Stimulated activated memory B cell treated with anti-CD40 and anti-IgM and Interleukin-4, amounts not matched to agents 10 μg/mL and 1 μg/mL and 100 μg/mL, for 72 hours (primary cell): ENCODE measurements around the gene PARP2.

Experiments
- ATAC-seq: fragments of 150-1000 bp; cut with Tn5 transposase; 2 replicates; pipeline ENCODE4 v1.10.0; 2021
- H3K27ac Mint-ChIP-seq: one replicate; pipeline ENCODE4 v1.8.0; 2022; ENCODE audit warnings: mild to moderate bottlenecking, mixed read lengths
- H3K27me3 Mint-ChIP-seq: one replicate; pipeline ENCODE4 v1.8.0; 2022; ENCODE audit warnings: mixed read lengths
- H3K36me3 Mint-ChIP-seq: one replicate; pipeline ENCODE4 v1.8.0; 2022; ENCODE audit warnings: mixed read lengths
- H3K4me1 Mint-ChIP-seq: one replicate; pipeline ENCODE4 v1.8.0; 2022; ENCODE audit warnings: mixed read lengths
- H3K4me3 Mint-ChIP-seq: one replicate; pipeline ENCODE4 v1.8.0; 2022; ENCODE audit warnings: mild to moderate bottlenecking, moderate library complexity, mixed read lengths
- H3K9me3 Mint-ChIP-seq: one replicate; pipeline ENCODE4 v1.8.0; 2022; ENCODE audit warnings: mixed read lengths

The PARP2 gene

GRCh38 chr14:20379743-20380142, 36.3 kb downstream of the PARP2 start:
- no peak for ATAC-seq
- Mint-ChIP-seq H3K4me3 (no peak overlapping the region), H3K27me3 (no peaks in the 10 kb centered on the region), H3K4me1 (peaks cover 5% of the 10 kb centered on the region), H3K9me3 (no peaks in the 10 kb centered on the region), H3K36me3 (peaks cover 92% of the 10 kb centered on the region), H3K27ac (peak overlapping the region; percentile 1)

- no peaks in the 10 kb centered on the region for H3K27me3 Mint-ChIP-seq
- no peak overlapping the region for H3K4me3 Mint-ChIP-seq
- H3K4me1 Mint-ChIP-seq, result peaks cover 5% of the 10 kb centered on the region
- H3K36me3 Mint-ChIP-seq, result peaks cover 89% of the 10 kb centered on the region
- ATAC-seq, result no peak
- H3K9me3 Mint-ChIP-seq, result no peaks in the 10 kb centered on the region
- no peak overlapping the region for H3K27ac Mint-ChIP-seq
Observed at GRCh38 chr14:20380681-20381080, 37.2 kb downstream of the PARP2 start.

GRCh38 chr14:20381341-20381740, 37.9 kb downstream of the PARP2 start:
- Mint-ChIP-seq H3K4me1 (peaks cover 5% of the 10 kb centered on the region), H3K4me3 (no peak overlapping the region), H3K9me3 (no peaks in the 10 kb centered on the region), H3K36me3 (peaks cover 88% of the 10 kb centered on the region), H3K27me3 (no peaks in the 10 kb centered on the region), H3K27ac (no peak overlapping the region)
- no peak for ATAC-seq

- no peak overlapping the region for H3K4me3 Mint-ChIP-seq
- peaks cover 90% of the 10 kb centered on the region for H3K36me3 Mint-ChIP-seq
- peaks cover 8% of the 10 kb centered on the region for H3K4me1 Mint-ChIP-seq
- H3K9me3 Mint-ChIP-seq, result no peaks in the 10 kb centered on the region
- no peak for ATAC-seq
- H3K27me3 Mint-ChIP-seq, result no peaks in the 10 kb centered on the region
- H3K27ac Mint-ChIP-seq, result peak overlapping the region; percentile 7
Observed at GRCh38 chr14:20382526-20382925, 39.1 kb downstream of the PARP2 start.

- no peaks in the 10 kb centered on the region for H3K9me3 Mint-ChIP-seq
- no peak for ATAC-seq
- peak overlapping the region; percentile 7 for H3K27ac Mint-ChIP-seq
- no peak overlapping the region for H3K4me3 Mint-ChIP-seq
- H3K36me3 Mint-ChIP-seq, result peaks cover 90% of the 10 kb centered on the region
- H3K4me1 Mint-ChIP-seq, result peaks cover 13% of the 10 kb centered on the region
- H3K27me3 Mint-ChIP-seq, result no peaks in the 10 kb centered on the region
Observed at GRCh38 chr14:20383032-20383431, 39.6 kb downstream of the PARP2 start.

- H3K4me1 Mint-ChIP-seq, result peaks cover 18% of the 10 kb centered on the region
- peak overlapping the region; percentile 7 for H3K27ac Mint-ChIP-seq
- H3K36me3 Mint-ChIP-seq, result peaks cover 90% of the 10 kb centered on the region
- no peaks in the 10 kb centered on the region for H3K9me3 Mint-ChIP-seq
- no peak overlapping the region for H3K4me3 Mint-ChIP-seq
- no peak for ATAC-seq
- H3K27me3 Mint-ChIP-seq, result no peaks in the 10 kb centered on the region
Observed at GRCh38 chr14:20383636-20384035, 40.2 kb downstream of the PARP2 start.

GRCh38 chr14:20384321-20384720, 40.9 kb downstream of the PARP2 start:
- Mint-ChIP-seq H3K36me3 (peaks cover 90% of the 10 kb centered on the region), H3K9me3 (no peaks in the 10 kb centered on the region), H3K27me3 (no peaks in the 10 kb centered on the region), H3K4me3 (no peak overlapping the region), H3K4me1 (peaks cover 18% of the 10 kb centered on the region), H3K27ac (peak overlapping the region; percentile 54)
- ATAC-seq, result no peak

- no peaks in the 10 kb centered on the region for H3K9me3 Mint-ChIP-seq
- H3K27me3 Mint-ChIP-seq, result no peaks in the 10 kb centered on the region
- no peak for ATAC-seq
- peaks cover 90% of the 10 kb centered on the region for H3K36me3 Mint-ChIP-seq
- no peak overlapping the region for H3K4me3 Mint-ChIP-seq
- peak overlapping the region; percentile 54 for H3K27ac Mint-ChIP-seq
- peaks cover 18% of the 10 kb centered on the region for H3K4me1 Mint-ChIP-seq
Observed at GRCh38 chr14:20384886-20385285, 41.5 kb downstream of the PARP2 start.

GRCh38 chr14:20386276-20386855, 42.9 kb downstream of the PARP2 start:
- Mint-ChIP-seq H3K9me3 (no peaks in the 10 kb centered on the region), H3K4me3 (no peak overlapping the region), H3K36me3 (peaks cover 88% of the 10 kb centered on the region), H3K27ac (peak overlapping the region; percentile 46), H3K4me1 (peaks cover 13% of the 10 kb centered on the region), H3K27me3 (no peaks in the 10 kb centered on the region)
- no peak for ATAC-seq

- Mint-ChIP-seq H3K27ac (peak overlapping the region; percentile 74), H3K36me3 (peaks cover 86% of the 10 kb centered on the region), H3K4me3 (no peak overlapping the region), H3K27me3 (no peaks in the 10 kb centered on the region), H3K9me3 (no peaks in the 10 kb centered on the region), H3K4me1 (peaks cover 13% of the 10 kb centered on the region)
- ATAC-seq, result peak; percentile 92
Observed at GRCh38 chr14:20387576-20387975, 44.1 kb downstream of the PARP2 start.

- Mint-ChIP-seq H3K4me3 (no peak overlapping the region), H3K27me3 (no peaks in the 10 kb centered on the region), H3K4me1 (peaks cover 13% of the 10 kb centered on the region), H3K36me3 (peaks cover 80% of the 10 kb centered on the region), H3K27ac (peak overlapping the region; percentile 74), H3K9me3 (no peaks in the 10 kb centered on the region)
- ATAC-seq, result no peak
Observed at GRCh38 chr14:20388159-20388558, 44.7 kb downstream of the PARP2 start.

GRCh38 chr14:20391505-20391904, 48.1 kb downstream of the PARP2 start:
- H3K4me3 Mint-ChIP-seq, result no peak overlapping the region
- peaks cover 13% of the 10 kb centered on the region for H3K4me1 Mint-ChIP-seq
- H3K27ac Mint-ChIP-seq, result no peak overlapping the region
- ATAC-seq, result no peak
- H3K36me3 Mint-ChIP-seq, result peaks cover 74% of the 10 kb centered on the region
- no peaks in the 10 kb centered on the region for H3K9me3 Mint-ChIP-seq
- H3K27me3 Mint-ChIP-seq, result no peaks in the 10 kb centered on the region

- no peaks in the 10 kb centered on the region for H3K9me3 Mint-ChIP-seq
- no peaks in the 10 kb centered on the region for H3K27me3 Mint-ChIP-seq
- ATAC-seq, result no peak
- H3K36me3 Mint-ChIP-seq, result peaks cover 56% of the 10 kb centered on the region
- peaks cover 14% of the 10 kb centered on the region for H3K4me1 Mint-ChIP-seq
- H3K27ac Mint-ChIP-seq, result no peak overlapping the region
- no peak overlapping the region for H3K4me3 Mint-ChIP-seq
Observed at GRCh38 chr14:20397511-20397910, 54.1 kb downstream of the PARP2 start.

- no peak for ATAC-seq
- H3K27ac Mint-ChIP-seq, result peak overlapping the region; percentile 30
- no peak overlapping the region for H3K4me3 Mint-ChIP-seq
- H3K4me1 Mint-ChIP-seq, result peaks cover 28% of the 10 kb centered on the region
- peaks cover 71% of the 10 kb centered on the region for H3K36me3 Mint-ChIP-seq
- no peaks in the 10 kb centered on the region for H3K27me3 Mint-ChIP-seq
- no peaks in the 10 kb centered on the region for H3K9me3 Mint-ChIP-seq
Observed at GRCh38 chr14:20400589-20400964, 57.1 kb downstream of the PARP2 start.

- Mint-ChIP-seq H3K27ac (peak overlapping the region; percentile 30), H3K4me3 (no peak overlapping the region), H3K36me3 (peaks cover 71% of the 10 kb centered on the region), H3K27me3 (no peaks in the 10 kb centered on the region), H3K4me1 (peaks cover 33% of the 10 kb centered on the region), H3K9me3 (no peaks in the 10 kb centered on the region)
- ATAC-seq, result no peak
Observed at GRCh38 chr14:20400965-20401593, 57.6 kb downstream of the PARP2 start.

GRCh38 chr14:20403521-20403920, 60.1 kb downstream of the PARP2 start:
- no peak overlapping the region for H3K27ac Mint-ChIP-seq
- no peaks in the 10 kb centered on the region for H3K27me3 Mint-ChIP-seq
- H3K4me3 Mint-ChIP-seq, result no peak overlapping the region
- H3K4me1 Mint-ChIP-seq, result peaks cover 49% of the 10 kb centered on the region
- H3K36me3 Mint-ChIP-seq, result peaks cover 76% of the 10 kb centered on the region
- no peaks in the 10 kb centered on the region for H3K9me3 Mint-ChIP-seq
- no peak for ATAC-seq
